ENCODE results near the gene TRIM5. TPM values are rescaled to one million over a fixed set of nuclear protein-coding genes. Genes with fewer than 3 reads are reported as not detected.

The TRIM5 gene
- total and polyA plus RNA-seq, 10 of the 15 experiments (the other 5 are each of a cell fraction or from before 2014, with no cell fraction given), result 20.0 to 59.7 (median 31.8) TPM

GRCh38 chr11:5624489-5625279, 60.2 kb downstream of the TRIM5 start, which contains the start of gene TRIM34:
Gene TRIM34 (plus strand): TSS chr11:5625001. CDS start chr11:5632332, 7,331 bp downstream.
- peaks cover 2% of the 10 kb centered on the region; the same call in 1 of the 2 replicates for H3K4me1 ChIP-seq (ENCODE audit: control insufficient read depth, insufficient read depth, low read length)
- ChIA-PET SMC1A (ENCODE audit: uncharacterized antibody, unreplicated experiment) (interaction anchor here (0.7 to 3.0 kb wide), 12 partner anchors 9 to 254 kb away, joined by 3 to 21 read pairs (median 3); partner anchors contain the start of genes TRIM22 and TRIM5), POLR2A (interaction anchor here (0.9 to 4.1 kb wide), 10 partner anchors 10 to 132 kb away, joined by 3 to 38 read pairs (median 6); partner anchors contain the start of genes TRIM22 and TRIM5), CTCF (interaction anchor here (0.6 to 4.0 kb wide), 5 partner anchors 11 to 89 kb away, joined by 3 to 25 read pairs (median 4); partner anchors contain the start of gene TRIM5), RAD21 (ENCODE audit: unreplicated experiment) (interaction anchor here (0.8 to 2.5 kb wide), 6 partner anchors 9 to 266 kb away, joined by 3 to 20 read pairs (median 3); partner anchors contain the start of genes TRIM22 and TRIM5)
- peak within 1 kb of the TSS; percentile 100 for H3K27ac ChIP-seq (ENCODE audit: control insufficient read depth, insufficient read depth)
- H3K36me3 ChIP-seq (ENCODE audit: control insufficient read depth in 2 of 2, insufficient read depth in 2 of 2, low read length in 1 of 2), result no peaks in the 10 kb centered on the region
- H3K4me2 ChIP-seq (ENCODE audit: control insufficient read depth, insufficient read depth), result peak within 1 kb of the TSS; percentile 82
- peak; percentile 90 for DNase-seq (ENCODE audit: low read depth, low spot score)
- in situ Hi-C loops (cut with MboI) (loop anchor here (10.0 kb wide), 1 partner anchor 1120 kb away; no protein-coding TSS in a partner anchor), intact Hi-C loops (cut with micrococcal nuclease; ENCODE audit: unreplicated experiment) (loop anchor here (2.0 kb wide), 1 partner anchor 60 kb away; the partner anchor contains the start of gene TRIM5)
- H3K27me3 ChIP-seq (replicated peaks in 1 of 2; ENCODE audit: control insufficient read depth in 2 of 2, insufficient read depth in 2 of 2, low read length in 1 of 2), result no peaks in the 10 kb centered on the region
- H2AFZ ChIP-seq (ENCODE audit: control insufficient read depth, low read depth, low read length), result peak within 1 kb of the TSS; percentile 73
- H3K9me3 ChIP-seq (replicated peaks; ENCODE audit: control insufficient read depth, insufficient read depth, low read length), result no peaks in the 10 kb centered on the region; the same call in 2 of the 3 replicates
- ATAC-seq, result peak; percentile 94
- FAIRE-seq, result peak; percentile 88
- 0% methylated on average over 7 of the region's 7 CpGs for WGBS (ENCODE audit: insufficient coverage, insufficient replicate concordance, low lambda C conversion rate, missing lambda C conversion rate)
- H4K20me1 ChIP-seq (ENCODE audit: control insufficient read depth, insufficient read depth), result no peaks in the 10 kb centered on the region
- BruUV-seq (replicated peaks), result TSS peak; percentile 98
- peaks cover 17% of the 10 kb centered on the region for H3K79me2 ChIP-seq (ENCODE audit: control insufficient read depth, insufficient read depth, low read length)
- H3K4me3 ChIP-seq, result peak within 1 kb of the TSS; percentile 97
- H3K9ac ChIP-seq (ENCODE audit: control insufficient read depth, insufficient read depth, low read length), result peak within 1 kb of the TSS; percentile 100
- TF ChIP-seq ELK1 (IDR thresholded peaks at IDR 0.05; ENCODE audit: low read depth, low read length), result no peak
- TF ChIP-seq MEF2B (IDR thresholded peaks at IDR 0.05; ENCODE audit: partially characterized antibody, poor library complexity, severe bottlenecking), result no peak
- TF ChIP-seq PRDM15 (CRISPR knock-in tag; IDR thresholded peaks at IDR 0.05), result no peak
- peak; percentile 54; the same call in 1 of the 2 replicates for TF ChIP-seq RUNX3 (IDR thresholded peaks at IDR 0.05; ENCODE audit: low read length)
- no peak for TF ChIP-seq NRF1 (conservative IDR thresholded peaks at IDR 0.05; ENCODE audit: low read depth, low read length)
- TF ChIP-seq BHLHE40 (IDR thresholded peaks at IDR 0.05; ENCODE audit: borderline replicate concordance in 1 of 2, low read depth in 2 of 2, low read length in 1 of 2), result no peak
- no peak for TF ChIP-seq NR2F1 (conservative IDR thresholded peaks at IDR 0.05)
- TF ChIP-seq SPI1 (IDR thresholded peaks at IDR 0.05; ENCODE audit: borderline replicate concordance, insufficient read depth, low read depth, low read length), result peak; percentile 91
- TF ChIP-seq STAT1 (conservative IDR thresholded peaks at IDR 0.05), result no peak
- no peak for TF ChIP-seq PAX5 (IDR thresholded peaks at IDR 0.05; ENCODE audit: borderline replicate concordance, low read depth, low read length)
- TF ChIP-seq MAX (IDR thresholded peaks at IDR 0.05; ENCODE audit: low read depth, low read length), result no peak
- no peak for TF ChIP-seq ZNF687 (IDR thresholded peaks at IDR 0.05)
